Choroid plexus epithelial cell (primary cell): Measurements from ENCODE around the gene RPS6KB2.

Source experiments
- DNase-seq: peaks from one replicate; pipeline ENCODE4 v3.0.0-alpha.2; 2010; ENCODE audit warnings: low read depth
- H3K4me3 ChIP-seq: 2 replicates; pipeline ENCODE4 v1.5.1; 2011; ENCODE audit warnings: low read depth, mild to moderate bottlenecking, control low read depth, low read length, moderate library complexity
- CTCF ChIP-seq: conservative IDR thresholded peaks from 2 replicates; pipeline ENCODE4 v1.5.1; 2011; ENCODE audit warnings: low read depth, mild to moderate bottlenecking, control low read depth, inconsistent platforms, low read length, moderate library complexity

Gene RPS6KB2

GRCh38 chr11:67437809-67438157 lies 9.5 kb downstream of the RPS6KB2 start:
- H3K4me3 ChIP-seq: no peak overlapping the region
- no peak for TF ChIP-seq CTCF

GRCh38 chr11:67438158-67438902 lies 10.0 kb downstream of the RPS6KB2 start:
- no peak for DNase-seq
- H3K4me3 ChIP-seq: no peak overlapping the region
- TF ChIP-seq CTCF: no peak

More at GRCh38 chr11:67437809-67438157, 9.5 kb downstream of the RPS6KB2 start:
- no peak for DNase-seq

GRCh38 chr11:67439321-67440228 lies 11.3 kb downstream of the RPS6KB2 start:
- H3K4me3 ChIP-seq: no peak overlapping the region
- DNase-seq: no peak
- TF ChIP-seq CTCF: peak; percentile 22

- TF ChIP-seq CTCF: no peak
- DNase-seq: no peak
- H3K4me3 ChIP-seq: no peak overlapping the region
Measured at GRCh38 chr11:67440229-67441097, 12.2 kb downstream of the RPS6KB2 start.

- no peak for DNase-seq
- H3K4me3 ChIP-seq: no peak overlapping the region
- no peak for TF ChIP-seq CTCF
Measured at GRCh38 chr11:67441098-67441563, 12.8 kb downstream of the RPS6KB2 start.

- DNase-seq: no peak
- no peak for TF ChIP-seq CTCF
- no peak overlapping the region for H3K4me3 ChIP-seq
Measured at GRCh38 chr11:67441731-67442351, 13.5 kb downstream of the RPS6KB2 start.
